ENCODE measurements around the gene SLC22A14.
A peak's percentile ranks its signal among the peaks of the same experiment; 100 is the strongest.
"Not testable (repeated sequence)": the region's sequence is repeated elsewhere in the genome, so short reads cannot be mapped to it uniquely, and the experiment has no call there.

SLC22A14 gene

DNA sequence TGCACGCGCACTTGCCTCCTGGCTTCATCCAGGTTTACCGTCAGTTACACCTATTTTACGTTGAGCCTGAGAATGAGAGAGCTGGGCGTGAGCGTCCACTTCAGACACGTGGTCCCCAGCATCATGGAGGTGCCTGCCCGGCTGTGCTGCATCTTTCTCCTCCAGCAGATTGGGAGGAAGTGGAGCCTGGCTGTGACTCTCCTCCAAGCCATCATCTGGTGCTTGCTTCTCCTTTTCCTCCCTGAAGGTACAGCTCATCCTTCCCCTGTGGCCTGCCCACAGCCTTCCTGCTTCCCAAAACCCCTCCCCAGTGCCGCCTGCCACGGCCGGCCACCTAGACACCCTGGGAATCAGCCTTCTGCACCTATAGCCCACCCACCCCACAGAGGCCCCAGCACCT lies 31.6 kb downstream of the SLC22A14 start:
- DNase-seq (ENCODE audit: low spot score) = no peak

- DNase-seq (ENCODE audit: low spot score) = no peak
Measured at GRCh38 chr3:38314112-38314763, 32.1 kb downstream of the SLC22A14 start.

GRCh38 chr3:38314764-38315487 lies 32.8 kb downstream of the SLC22A14 start:
- DNase-seq (ENCODE audit: low spot score) = no peak

- DNase-seq (ENCODE audit: low spot score) = no peak
Measured at GRCh38 chr3:38315488-38316230, 33.6 kb downstream of the SLC22A14 start.

GRCh38 chr3:38316356-38317191 lies 34.5 kb downstream of the SLC22A14 start:
- no peak for DNase-seq (ENCODE audit: low spot score)

- no peak for DNase-seq (ENCODE audit: low spot score)
Measured at GRCh38 chr3:38317192-38317759, 35.2 kb downstream of the SLC22A14 start.

DNA sequence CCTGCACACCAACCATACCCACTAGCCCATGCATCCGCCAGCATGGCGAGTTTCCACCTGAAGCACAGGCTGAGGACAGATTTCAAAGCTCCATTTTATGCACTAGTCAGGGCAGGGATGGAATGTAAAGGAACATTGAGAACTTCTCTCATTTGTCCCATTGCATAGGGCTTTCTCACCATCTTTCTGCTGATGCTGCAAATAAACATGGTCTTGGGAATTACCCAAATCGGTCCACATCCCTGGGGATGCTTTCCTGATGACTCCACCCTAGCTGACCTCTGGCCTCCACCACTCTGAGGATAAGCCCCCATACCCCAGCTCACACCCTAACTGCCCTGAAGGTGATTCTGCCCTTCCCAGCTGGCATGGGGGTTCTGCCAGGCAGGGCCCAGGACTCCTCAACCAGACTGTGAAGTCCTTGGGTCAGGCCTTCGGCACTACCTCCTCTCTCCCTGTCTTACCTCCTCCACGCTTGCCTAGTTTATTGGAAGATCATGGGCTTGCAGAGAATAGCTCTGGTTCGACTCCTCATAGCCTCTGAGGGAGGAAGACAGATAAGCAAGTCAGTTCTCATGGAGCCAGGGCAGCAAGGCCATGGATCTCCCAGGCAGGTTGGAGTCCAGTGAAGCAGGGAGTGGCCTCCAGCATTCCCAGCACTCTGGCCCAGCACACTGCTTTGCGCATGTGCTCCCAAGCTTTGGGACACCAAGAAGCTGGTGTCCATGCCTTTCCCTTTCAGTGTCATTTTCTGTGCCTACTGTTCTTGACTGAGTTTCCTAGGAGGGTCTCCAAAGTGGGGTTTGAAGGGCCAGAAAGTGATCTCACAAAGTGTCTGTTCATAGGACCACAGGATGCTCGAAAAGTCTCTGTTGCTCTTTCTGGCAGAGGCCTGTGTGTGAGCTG lies 36.9 kb downstream of the SLC22A14 start:
- no peak for DNase-seq (ENCODE audit: low spot score)

- not testable (repeated sequence) for DNase-seq (ENCODE audit: low spot score)
Measured at GRCh38 chr3:38320638-38321037, 38.5 kb downstream of the SLC22A14 start.

DNA sequence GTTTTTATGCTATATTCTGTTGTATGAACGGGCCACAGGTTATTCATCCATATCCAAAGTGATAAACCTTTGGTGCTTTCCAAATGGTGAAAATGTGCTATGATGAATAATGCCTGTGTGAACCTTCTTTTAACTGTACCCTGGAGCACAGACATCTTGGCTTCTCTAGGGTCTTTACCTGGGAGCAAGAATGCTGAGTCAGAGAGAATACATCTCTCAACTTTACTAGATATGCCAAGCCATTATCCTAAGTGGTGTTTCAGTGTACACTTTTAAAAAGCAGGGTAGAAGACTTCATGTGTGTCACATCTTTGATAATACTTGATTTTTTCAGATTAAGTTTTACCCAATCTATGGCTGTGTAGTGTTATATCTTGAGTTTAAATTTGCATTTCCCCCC lies 41.0 kb downstream of the SLC22A14 start:
- DNase-seq (ENCODE audit: low spot score) = no peak

GRCh38 chr3:38325256-38325655 lies 43.2 kb downstream of the SLC22A14 start:
- DNase-seq (ENCODE audit: low spot score) = no peak

DNA sequence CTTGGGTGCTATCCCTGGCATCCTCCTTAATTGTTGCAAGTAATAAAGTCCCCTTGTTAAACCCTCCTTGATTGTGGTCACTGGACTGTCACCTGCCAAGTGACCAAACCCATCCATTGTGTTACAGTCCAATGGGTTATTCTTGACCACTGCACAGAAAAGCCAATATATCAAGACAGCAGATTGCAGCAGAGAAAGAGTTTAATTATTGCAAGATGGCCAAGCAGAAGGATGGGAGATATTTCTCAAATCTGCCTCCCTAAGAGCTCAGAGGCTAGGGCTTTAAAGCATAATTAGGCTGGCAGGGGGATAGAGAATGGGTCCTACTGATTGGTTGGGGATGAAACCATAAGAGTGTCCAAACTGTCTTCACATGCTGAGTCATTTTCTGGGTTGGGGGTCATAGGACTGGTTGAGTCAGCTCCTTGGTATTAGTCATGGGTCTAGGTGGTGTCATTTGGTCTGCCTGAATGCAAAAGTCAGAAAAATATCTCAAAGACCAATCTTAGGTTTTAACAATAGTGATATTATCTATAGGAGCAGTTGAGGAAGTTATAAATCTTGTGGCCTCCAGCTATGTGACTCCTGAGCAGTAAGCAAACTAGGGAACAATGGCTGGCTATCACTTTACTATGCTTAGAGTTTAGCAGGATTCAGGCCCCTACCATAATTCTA lies 45.4 kb downstream of the SLC22A14 start:
- DNase-seq (ENCODE audit: low spot score) = peak; percentile 37

DNA sequence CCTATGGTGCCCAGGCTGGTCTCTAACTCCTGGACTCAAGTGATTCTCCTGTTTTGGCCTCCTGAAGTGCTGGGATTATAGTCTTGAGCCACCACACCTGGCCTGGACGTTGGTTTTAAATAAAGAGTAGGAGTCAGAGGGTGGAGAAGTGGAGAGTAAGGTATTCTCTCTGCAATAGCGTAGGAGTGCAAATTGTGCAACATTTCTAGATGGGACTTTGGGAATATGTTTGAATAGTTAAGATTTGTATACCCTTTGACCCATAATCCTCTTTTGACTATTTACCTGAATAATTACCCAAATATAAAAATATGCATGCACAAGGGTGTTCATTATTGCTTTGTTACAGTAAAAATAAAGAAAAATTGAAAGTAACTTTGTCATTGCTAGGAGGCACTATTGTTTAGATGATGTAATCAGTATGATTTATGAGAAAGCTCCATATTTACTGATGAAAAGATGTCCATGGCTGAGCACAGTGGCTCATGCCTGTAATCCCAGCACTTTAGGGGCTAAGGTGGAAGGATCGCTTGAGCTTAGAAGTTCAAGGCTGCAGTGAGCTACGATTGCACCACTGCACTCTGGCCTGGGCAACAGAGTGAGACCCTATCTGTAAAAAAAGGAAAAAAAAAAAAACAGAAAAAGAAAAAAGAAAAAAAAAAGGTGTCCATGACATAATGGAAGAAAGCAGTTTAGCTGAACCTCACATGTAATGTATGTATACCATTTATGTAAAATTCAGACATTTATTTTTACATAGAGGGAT lies 49.3 kb downstream of the SLC22A14 start:
- DNase-seq (ENCODE audit: low spot score) = no peak

GRCh38 chr3:38332201-38332600 lies 50.1 kb downstream of the SLC22A14 start:
- DNase-seq (ENCODE audit: low spot score) = no peak

DNA sequence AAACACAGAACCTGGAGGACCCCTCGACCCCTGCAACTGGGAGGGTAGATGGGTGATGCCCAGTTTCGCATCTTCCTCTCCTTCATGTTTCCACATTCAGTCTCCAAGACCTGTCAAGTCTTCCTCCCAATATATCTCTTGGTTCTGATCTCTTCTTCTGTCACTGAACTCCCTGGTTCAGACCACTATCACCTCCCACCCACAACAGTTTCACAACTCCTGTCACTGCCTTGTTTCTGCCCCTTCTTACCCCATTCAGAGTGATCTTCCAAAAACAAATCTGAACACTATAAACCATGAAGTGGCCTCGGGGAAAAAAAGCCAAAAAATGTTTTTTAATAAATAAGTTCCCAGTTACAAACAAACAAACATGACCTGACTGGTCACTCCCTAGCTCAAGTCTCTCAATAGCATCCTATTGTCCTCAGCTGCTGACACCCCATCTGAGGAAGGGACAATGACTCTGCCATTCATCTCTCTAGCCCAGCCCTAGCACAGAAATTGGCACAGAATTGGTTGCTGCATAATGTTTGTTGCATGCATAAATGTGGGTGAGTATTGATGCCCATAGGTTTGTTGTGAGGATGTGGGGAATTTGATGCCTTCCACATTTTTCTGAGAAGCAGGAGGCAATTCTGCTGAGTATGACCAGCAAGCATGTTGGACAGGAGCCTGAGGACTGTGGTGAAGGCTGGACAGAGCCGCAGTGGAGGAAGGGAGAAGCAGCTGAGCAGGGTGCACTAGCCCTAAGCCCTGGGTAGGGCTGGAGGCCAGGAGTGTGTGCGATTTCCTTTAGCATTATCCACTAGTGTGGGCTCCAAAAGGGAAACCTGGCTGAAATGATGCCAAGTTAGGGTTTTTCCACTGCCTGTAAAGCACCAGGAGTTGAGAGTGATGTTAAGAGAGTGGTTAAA lies 52.3 kb downstream of the SLC22A14 start:
- DNase-seq (ENCODE audit: low spot score) = no peak

GRCh38 chr3:38335263-38335662 lies 53.2 kb downstream of the SLC22A14 start:
- no peak for DNase-seq (ENCODE audit: low spot score)

GRCh38 chr3:38337703-38338102 lies 55.6 kb downstream of the SLC22A14 start:
- no peak for DNase-seq (ENCODE audit: low spot score)

DNA sequence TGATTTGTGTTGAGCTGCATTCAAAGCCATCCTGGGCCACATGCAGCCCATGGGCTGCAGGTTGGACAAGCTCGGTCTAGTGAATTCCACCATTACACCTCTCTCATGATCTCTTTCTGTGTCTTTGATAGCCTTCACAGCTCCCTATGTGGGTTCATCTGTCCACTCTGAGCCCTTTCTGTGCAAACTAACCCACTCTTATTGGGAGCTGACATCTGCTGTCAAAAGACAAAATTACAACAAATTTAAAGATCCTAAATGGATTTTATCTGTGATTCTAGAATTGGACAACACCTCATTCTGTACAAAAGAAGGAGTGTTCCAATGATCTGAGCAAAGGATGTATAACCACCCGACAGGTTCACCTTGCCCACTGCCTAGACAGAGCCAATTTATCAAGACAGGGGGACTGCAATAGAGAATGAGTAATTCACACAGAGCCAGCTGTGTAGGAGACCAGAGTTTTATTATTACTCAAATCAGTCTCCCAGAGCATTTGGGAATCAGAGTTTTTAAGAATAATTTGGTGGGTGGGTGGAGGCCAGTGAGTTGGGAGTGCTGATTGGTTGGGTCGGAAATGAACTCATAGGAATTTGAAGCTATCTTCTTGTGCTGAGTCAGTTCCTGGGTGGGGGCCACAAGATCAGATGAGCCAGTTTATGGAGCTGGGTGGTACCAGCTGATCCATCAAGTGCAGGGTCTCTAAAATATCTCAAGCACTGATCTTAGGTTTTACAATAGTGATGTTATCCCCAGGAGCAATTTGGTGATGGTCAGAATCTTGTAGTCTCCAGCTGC lies 61.9 kb downstream of the SLC22A14 start:
- DNase-seq (ENCODE audit: low spot score) = peak; percentile 13
